HG03066 (cell line): ENCODE results near the gene OR1B1.
"Not testable (repeated sequence)": the region's sequence is repeated elsewhere in the genome, so short reads cannot be mapped to it uniquely, and the experiment has no call there.

Source experiments
- ATAC-seq: cut with Tn5 transposase; IDR thresholded peaks from one replicate; pipeline ENCODE4 v1.9.1; 2021; ENCODE audit warnings: low read depth; ENCODE audit not compliant: unreplicated experiment

The OR1B1 gene

GRCh38 chr9:122657527-122657926 is at the start of gene OR1B1:
TSS of gene OR1B1 (minus strand) at chr9:122657627.
- no peak for ATAC-seq

GRCh38 chr9:122695696-122696095 is 38.3 kb upstream of the OR1B1 start:
- ATAC-seq, result no peak

- no peak for ATAC-seq
Measured at GRCh38 chr9:122684851-122685250, 27.4 kb upstream of the OR1B1 start.

GRCh38 chr9:122672481-122672880 is 15.1 kb upstream of the OR1B1 start:
- no peak for ATAC-seq

- no peak for ATAC-seq
Measured at GRCh38 chr9:122661416-122661815, 4.0 kb upstream of the OR1B1 start, which contains the start of gene OR1L1. TSS of gene OR1L1 (plus strand) at chr9:122661716. CDS start at chr9:122661716, 0 bp downstream.

GRCh38 chr9:122656378-122656777 is 1.0 kb downstream of the OR1B1 start:
- ATAC-seq, result no peak

GRCh38 chr9:122642226-122642625 is 15.2 kb downstream of the OR1B1 start:
- ATAC-seq, result no peak

- no peak for ATAC-seq
Measured at GRCh38 chr9:122619996-122620395, 37.4 kb downstream of the OR1B1 start.

GRCh38 chr9:122614362-122614761 is 43.1 kb downstream of the OR1B1 start, which contains the start of gene OR1Q1:
TSS of gene OR1Q1 (plus strand) at chr9:122614738. CDS start at chr9:122614738, 0 bp downstream.
- ATAC-seq, result no peak

- no peak for ATAC-seq
Measured at GRCh38 chr9:122609804-122610203, 47.6 kb downstream of the OR1B1 start.

- ATAC-seq, result no peak
Measured at GRCh38 chr9:122606587-122606986, 50.8 kb downstream of the OR1B1 start.

- no peak for ATAC-seq
Measured at GRCh38 chr9:122605691-122606090, 51.7 kb downstream of the OR1B1 start.

- ATAC-seq, result not testable (repeated sequence)
Measured at GRCh38 chr9:122583284-122583683, 74.1 kb downstream of the OR1B1 start, which contains the start of gene OR1L8. TSS of gene OR1L8 (minus strand) at chr9:122583384. CDS start at chr9:122568477, 14,907 bp downstream.

GRCh38 chr9:122580360-122580759 is 77.1 kb downstream of the OR1B1 start:
- ATAC-seq, result no peak

GRCh38 chr9:122579874-122580273 is 77.6 kb downstream of the OR1B1 start:
- ATAC-seq, result no peak
